SK-N-SH (cell line): Measurements from ENCODE around the gene EHD1. TPM values are rescaled to one million over a fixed set of nuclear protein-coding genes. Genes with fewer than 3 reads are reported as not detected.

Experiments
- CTCF ChIA-PET: fragments of 300-600, 350-600 bp; formaldehyde crosslinking; extraction: SDS; loops from one replicate; lab custom pipeline; 2021; lab: Yijun Ruan, JAX
- POLR2A ChIA-PET: fragments of 350-600 bp; sonication (Branson Sonifier 250); formaldehyde crosslinking; extraction: SDS; loops from one replicate; lab custom pipeline; 2020; ENCODE audit warnings: antibody characterized with exemption, inconsistent platforms; lab: Yijun Ruan, JAX
- DNase-seq: peaks from one replicate; pipeline ENCODE4 v3.0.0; 2012
- H2AFZ ChIP-seq: fragments of 200-600 bp; sonication (generic); 2 replicates; pipeline ENCODE4 v1.8.1; 2016; ENCODE audit warnings: antibody characterized with exemption, mild to moderate bottlenecking, low read depth
- H3F3A ChIP-seq: fragments of 200-600 bp; sonication (generic); replicated peaks from 2 replicates; pipeline ENCODE3; 2016; ENCODE audit warnings: antibody characterized with exemption, mild to moderate bottlenecking; ENCODE audit not compliant: insufficient read depth
- H3K27ac ChIP-seq, 2 experiments: fragments of 200-500 bp in 1 of 2; fragments of 200-600 bp in 1 of 2; sonication (Bioruptor generic) in 1 of 2; sonication (generic), shearing (Covaris generic) in 1 of 2; 2 replicates each; pipeline versions ENCODE4 v1.5.1 to v1.6.1; 2014 to 2016; ENCODE audit warnings: low read depth in 2 of 2, inconsistent platforms in 1 of 2, low read length in 1 of 2, mild to moderate bottlenecking in 1 of 2, mixed read lengths in 1 of 2
- H3K27me3 ChIP-seq: fragments of 200-600 bp; sonication (generic), shearing (Covaris generic); 2 replicates; pipeline ENCODE4 v1.6.1; 2016; ENCODE audit warnings: mixed run types; ENCODE audit not compliant: insufficient read depth
- H3K36me3 ChIP-seq, 2 experiments: fragments of 200-500 bp in 1 of 2; fragments of 200-600 bp in 1 of 2; sonication (Bioruptor generic) in 1 of 2; sonication (generic) in 1 of 2; replicated peaks in 1 of 2; 2 replicates each; pipeline versions ENCODE3 to v1.5.1; 2014 to 2016; ENCODE audit warnings: low read length in 1 of 2, mild to moderate bottlenecking in 1 of 2; ENCODE audit not compliant: insufficient read depth in 2 of 2, control insufficient read depth in 1 of 2
- H3K4me1 ChIP-seq, 2 experiments: fragments of 200-500 bp in 1 of 2; fragments of 200-600 bp in 1 of 2; sonication (Bioruptor generic) in 1 of 2; sonication (generic), shearing (Covaris generic) in 1 of 2; 2 replicates each; pipeline versions ENCODE4 v1.5.1 to v1.6.1; 2014 to 2016; ENCODE audit warnings: low read depth in 1 of 2, low read length in 1 of 2, mixed run types in 1 of 2; ENCODE audit not compliant: insufficient read depth in 2 of 2, control insufficient read depth in 1 of 2
- H3K4me2 ChIP-seq: fragments of 200-600 bp; sonication (generic), shearing (Covaris generic); 2 replicates; pipeline ENCODE4 v1.6.1; 2017; ENCODE audit warnings: mixed run types
- H3K4me3 ChIP-seq, 2 experiments: fragments of 200-500 bp in 1 of 2; fragments of 200-600 bp in 1 of 2; sonication (Bioruptor generic) in 1 of 2; sonication (generic), shearing (Covaris generic) in 1 of 2; 2 replicates each; pipeline versions ENCODE4 v1.5.1 to v1.8.1; 2014 to 2016; ENCODE audit warnings: low read depth in 2 of 2, inconsistent platforms in 1 of 2, low read length in 1 of 2, mild to moderate bottlenecking in 1 of 2, mixed read lengths in 1 of 2, moderate library complexity in 1 of 2
- H3K79me2 ChIP-seq: fragments of 200-600 bp; sonication (generic); 2 replicates; pipeline ENCODE4 v1.8.1; 2017; ENCODE audit warnings: mild to moderate bottlenecking; ENCODE audit not compliant: insufficient read depth
- H3K9ac ChIP-seq: fragments of 200-600 bp; sonication (generic); 2 replicates; pipeline ENCODE4 v1.6.1; 2017; ENCODE audit warnings: mixed run types
- H3K9me2 ChIP-seq: fragments of 200-600 bp; sonication (generic); 2 replicates; pipeline ENCODE4 v1.6.1; 2017; ENCODE audit warnings: mixed run types
- H3K9me3 ChIP-seq: fragments of 200-600 bp; sonication (generic); 2 replicates; pipeline ENCODE4 v1.6.1; 2017; ENCODE audit warnings: mixed run types, mild to moderate bottlenecking, moderate library complexity
- H4K20me1 ChIP-seq: fragments of 200-600 bp; sonication (generic); 2 replicates; pipeline ENCODE4 v1.6.1; 2017; ENCODE audit warnings: mild to moderate bottlenecking, mixed run types; ENCODE audit not compliant: insufficient read depth
- EZH2phosphoT487 ChIP-seq: fragments of 200-600 bp; sonication (generic); IDR thresholded peaks from 2 replicates; pipeline ENCODE4 v1.6.1; 2017; ENCODE audit warnings: low read depth, mixed run types, mild to moderate bottlenecking, antibody characterized with exemption, moderate library complexity, borderline replicate concordance
- FOSL2 ChIP-seq: IDR thresholded peaks from 2 replicates; pipeline ENCODE4 v1.4.0; 2012; ENCODE audit warnings: low read depth, mild to moderate bottlenecking, moderate library complexity, borderline replicate concordance
- FOXJ3 ChIP-seq: sonication (generic); formaldehyde crosslinking; IDR thresholded peaks from 2 replicates; pipeline ENCODE4 v1.5.1; 2020; ENCODE audit warnings: mild to moderate bottlenecking, missing genetic modification reagents
- FOXM1 ChIP-seq: IDR thresholded peaks from 2 replicates; pipeline ENCODE4 v1.4.0; 2012; ENCODE audit warnings: low read depth, mild to moderate bottlenecking
- GATA2 ChIP-seq: sonication (generic); formaldehyde crosslinking; IDR thresholded peaks from 2 replicates; pipeline ENCODE4 v1.5.0; 2020; ENCODE audit warnings: mild to moderate bottlenecking, missing genetic modification reagents
- MEF2A ChIP-seq: IDR thresholded peaks from 2 replicates; pipeline ENCODE4 v1.4.0; 2012; ENCODE audit warnings: low read depth, borderline replicate concordance
- MXI1 ChIP-seq: IDR thresholded peaks from 2 replicates; pipeline ENCODE4 v1.6.1; 2012; ENCODE audit warnings: mild to moderate bottlenecking, low read depth, low read length, improper control_type of control experiment
- NFIC ChIP-seq: IDR thresholded peaks from 2 replicates; pipeline ENCODE4 v1.4.0; 2012; ENCODE audit warnings: borderline replicate concordance
- POLR2AphosphoS5 ChIP-seq: IDR thresholded peaks from 2 replicates; pipeline ENCODE4 v1.6.1; 2012; ENCODE audit warnings: low read depth, low read length
- RAD21 ChIP-seq: IDR thresholded peaks from 2 replicates; pipeline ENCODE4 v1.6.1; 2012; ENCODE audit warnings: mild to moderate bottlenecking, low read length
- RCOR1 ChIP-seq: fragments of 150-350 bp; IDR thresholded peaks from 2 replicates; pipeline ENCODE4 v1.6.1; 2017; ENCODE audit warnings: antibody characterized with exemption, low read length
- RXRA ChIP-seq: IDR thresholded peaks from 2 replicates; pipeline ENCODE4 v1.4.0; 2012; ENCODE audit warnings: low read depth, mild to moderate bottlenecking, borderline replicate concordance
- SMC3 ChIP-seq: IDR thresholded peaks from 2 replicates; pipeline ENCODE4 v1.6.1; 2012; ENCODE audit warnings: low read depth, low read length, improper control_type of control experiment
- TAF1 ChIP-seq: IDR thresholded peaks from 2 replicates; pipeline ENCODE4 v1.6.1; 2012; ENCODE audit warnings: low read depth, mild to moderate bottlenecking, low read length, moderate library complexity, borderline replicate concordance
- TEAD4 ChIP-seq: IDR thresholded peaks from 2 replicates; pipeline ENCODE4 v1.4.0; 2012; ENCODE audit warnings: mild to moderate bottlenecking, borderline replicate concordance; ENCODE audit not compliant: insufficient read depth
- WGBS: methylation state at CpG from one replicate; pipeline ENCODE4 v1.1.6; 2017; ENCODE audit warnings: low lambda C conversion rate; 5-methylcytosine and 5-hydroxymethylcytosine counted together
- polyA plus RNA-seq, 3 experiments: library from polyadenylated mRNA; depleted of rRNA; stranded (reverse); fragments of >200 nt; gene quantifications; 2 replicates each; pipeline ENCODE4 v1.2.3, GENCODE V29; 2012
- TF ChIP-seq, protein P1 (sequence below): IDR thresholded peaks from 2 replicates; pipeline ENCODE4 v1.4.0; 2012; ENCODE audit warnings: low read depth, borderline replicate concordance
- TF ChIP-seq, protein P2 (sequence below): fragments of 200-600 bp; sonication (generic); IDR thresholded peaks from 2 replicates; pipeline ENCODE4 v1.6.1; 2017; ENCODE audit warnings: antibody characterized with exemption, mild to moderate bottlenecking, moderate library complexity
- TF ChIP-seq, protein P3 (sequence below): IDR thresholded peaks from 2 replicates; pipeline ENCODE4; 2012
- TF ChIP-seq, protein P4 (sequence below): fragments of 150-350 bp; IDR thresholded peaks from 2 replicates; pipeline ENCODE4 v1.6.1; 2017; ENCODE audit warnings: antibody characterized with exemption, low read length, low read depth, borderline replicate concordance

Gene EHD1
- polyA plus RNA-seq, 1 of the 3 experiments (the other 2 are of a cell fraction): 93.3 TPM

DNA sequence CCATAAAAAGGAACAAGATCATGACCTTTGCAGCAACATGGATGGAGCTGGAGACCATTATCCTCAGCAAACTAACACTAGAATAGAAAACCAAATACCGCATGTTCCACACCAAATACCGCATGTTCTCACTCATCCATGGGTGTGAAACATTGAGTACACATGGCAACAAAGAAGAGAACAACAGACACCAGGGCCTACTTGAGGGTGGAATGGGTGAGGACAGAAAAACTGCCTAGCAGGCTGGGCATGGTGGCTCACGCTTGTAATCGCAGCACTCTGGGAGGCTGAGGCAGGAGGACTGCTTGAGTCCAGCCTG is 12.3 kb downstream of the EHD1 start (continued):
- TF ChIP-seq, protein P1, sequence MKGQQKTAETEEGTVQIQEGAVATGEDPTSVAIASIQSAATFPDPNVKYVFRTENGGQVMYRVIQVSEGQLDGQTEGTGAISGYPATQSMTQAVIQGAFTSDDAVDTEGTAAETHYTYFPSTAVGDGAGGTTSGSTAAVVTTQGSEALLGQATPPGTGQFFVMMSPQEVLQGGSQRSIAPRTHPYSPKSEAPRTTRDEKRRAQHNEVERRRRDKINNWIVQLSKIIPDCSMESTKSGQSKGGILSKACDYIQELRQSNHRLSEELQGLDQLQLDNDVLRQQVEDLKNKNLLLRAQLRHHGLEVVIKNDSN: no peak
- no peak for TF ChIP-seq GATA2
- TF ChIP-seq, protein P2, sequence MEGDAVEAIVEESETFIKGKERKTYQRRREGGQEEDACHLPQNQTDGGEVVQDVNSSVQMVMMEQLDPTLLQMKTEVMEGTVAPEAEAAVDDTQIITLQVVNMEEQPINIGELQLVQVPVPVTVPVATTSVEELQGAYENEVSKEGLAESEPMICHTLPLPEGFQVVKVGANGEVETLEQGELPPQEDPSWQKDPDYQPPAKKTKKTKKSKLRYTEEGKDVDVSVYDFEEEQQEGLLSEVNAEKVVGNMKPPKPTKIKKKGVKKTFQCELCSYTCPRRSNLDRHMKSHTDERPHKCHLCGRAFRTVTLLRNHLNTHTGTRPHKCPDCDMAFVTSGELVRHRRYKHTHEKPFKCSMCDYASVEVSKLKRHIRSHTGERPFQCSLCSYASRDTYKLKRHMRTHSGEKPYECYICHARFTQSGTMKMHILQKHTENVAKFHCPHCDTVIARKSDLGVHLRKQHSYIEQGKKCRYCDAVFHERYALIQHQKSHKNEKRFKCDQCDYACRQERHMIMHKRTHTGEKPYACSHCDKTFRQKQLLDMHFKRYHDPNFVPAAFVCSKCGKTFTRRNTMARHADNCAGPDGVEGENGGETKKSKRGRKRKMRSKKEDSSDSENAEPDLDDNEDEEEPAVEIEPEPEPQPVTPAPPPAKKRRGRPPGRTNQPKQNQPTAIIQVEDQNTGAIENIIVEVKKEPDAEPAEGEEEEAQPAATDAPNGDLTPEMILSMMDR: no peak
- TF ChIP-seq TEAD4: no peak
- TF ChIP-seq, all 33 proteins: peak for 0

DNA sequence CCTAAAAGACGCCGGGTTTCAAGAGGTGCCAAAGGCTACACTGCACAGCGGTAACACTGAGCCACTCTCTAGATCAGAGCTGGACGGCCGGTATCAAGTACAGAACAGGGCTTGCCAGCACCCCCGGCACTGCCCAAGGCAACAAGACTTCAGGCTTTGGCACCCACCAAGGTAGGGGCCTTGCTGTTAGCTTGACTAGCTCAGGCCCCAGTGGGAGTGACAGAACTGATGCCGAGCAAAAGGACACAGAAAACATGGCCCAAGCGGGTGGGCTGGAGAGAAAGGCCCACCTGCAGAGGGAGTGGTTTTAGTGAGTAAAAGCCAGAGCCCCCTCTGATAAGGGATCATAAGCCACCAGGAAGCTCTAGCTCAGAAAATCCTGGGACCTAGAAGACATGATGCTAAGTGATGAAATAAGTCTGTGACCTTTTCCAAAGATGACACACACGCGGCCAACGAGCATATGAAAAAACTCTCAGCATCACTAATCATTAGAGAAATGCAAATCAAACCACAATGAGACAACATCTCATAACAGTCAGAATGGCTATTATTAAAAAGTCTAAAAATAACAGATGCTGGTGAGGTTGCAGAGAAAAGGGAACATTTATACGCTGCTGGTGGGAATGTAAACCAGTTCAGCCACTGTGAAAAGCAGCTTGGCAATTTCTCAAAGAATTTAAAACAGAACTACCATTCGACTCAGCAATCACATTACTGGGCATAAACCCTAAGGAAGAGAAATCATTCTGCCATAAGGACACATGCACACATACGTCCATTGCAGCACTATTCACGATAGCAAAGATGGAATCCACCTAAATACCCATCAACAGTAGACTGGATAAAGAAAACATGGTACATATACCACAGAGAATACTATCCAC is 12.9 kb downstream of the EHD1 start:
- Histone ChIP-seq H2AFZ (no peak overlapping the region), H3F3A (peaks cover 23% of the 10 kb centered on the region), H3K4me1 (peaks cover 6 to 19% of the 10 kb centered on the region in 2 experiments; a peak in 3 of 4 replicates), H3K4me3 (no peak overlapping the region), H3K36me3 (peaks cover 0 to 7% of the 10 kb centered on the region in 2 experiments), H3K9me3 (no peaks in the 10 kb centered on the region), H3K79me2 (peaks cover 92% of the 10 kb centered on the region), H3K27me3 (no peaks in the 10 kb centered on the region), H4K20me1 (peaks cover 87% of the 10 kb centered on the region), H3K27ac (peak overlapping the region in 1 of 2 experiments; percentile 12; a peak in 2 of 4 replicates), H3K4me2 (no peak overlapping the region), H3K9ac (no peak overlapping the region; the same call in 1 of the 2 replicates)
- ChIA-PET CTCF (interaction anchor here (0.7 to 5.3 kb wide), 9 partner anchors 12 to 376 kb away, joined by 3 to 40 read pairs (median 5); partner anchors contain the start of genes BATF2 and EHD1), POLR2A (interaction anchor here (1.0 to 1.4 kb wide), 2 partner anchors 13 to 27 kb away, joined by 3 to 4 read pairs; partner anchors contain the start of gene EHD1)
- TF ChIP-seq RAD21 (no peak), MXI1 (no peak), TAF1 (no peak), FOSL2 (no peak), MEF2A (no peak), SMC3 (no peak), FOXJ3 (CRISPR knock-in tag) (no peak), GATA2 (no peak), POLR2AphosphoS5 (no peak), RXRA (no peak), EZH2phosphoT487 (no peak), RCOR1 (no peak), NFIC (no peak), FOXM1 (no peak)
- TF ChIP-seq, protein P3, sequence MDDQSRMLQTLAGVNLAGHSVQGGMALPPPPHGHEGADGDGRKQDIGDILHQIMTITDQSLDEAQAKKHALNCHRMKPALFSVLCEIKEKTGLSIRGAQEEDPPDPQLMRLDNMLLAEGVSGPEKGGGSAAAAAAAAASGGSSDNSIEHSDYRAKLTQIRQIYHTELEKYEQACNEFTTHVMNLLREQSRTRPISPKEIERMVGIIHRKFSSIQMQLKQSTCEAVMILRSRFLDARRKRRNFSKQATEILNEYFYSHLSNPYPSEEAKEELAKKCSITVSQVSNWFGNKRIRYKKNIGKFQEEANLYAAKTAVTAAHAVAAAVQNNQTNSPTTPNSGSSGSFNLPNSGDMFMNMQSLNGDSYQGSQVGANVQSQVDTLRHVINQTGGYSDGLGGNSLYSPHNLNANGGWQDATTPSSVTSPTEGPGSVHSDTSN: no peak
- TF ChIP-seq, protein P2: no peak
- TF ChIP-seq, protein P4, sequence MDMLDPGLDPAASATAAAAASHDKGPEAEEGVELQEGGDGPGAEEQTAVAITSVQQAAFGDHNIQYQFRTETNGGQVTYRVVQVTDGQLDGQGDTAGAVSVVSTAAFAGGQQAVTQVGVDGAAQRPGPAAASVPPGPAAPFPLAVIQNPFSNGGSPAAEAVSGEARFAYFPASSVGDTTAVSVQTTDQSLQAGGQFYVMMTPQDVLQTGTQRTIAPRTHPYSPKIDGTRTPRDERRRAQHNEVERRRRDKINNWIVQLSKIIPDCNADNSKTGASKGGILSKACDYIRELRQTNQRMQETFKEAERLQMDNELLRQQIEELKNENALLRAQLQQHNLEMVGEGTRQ: no peak
- TF ChIP-seq, all 33 proteins: peak for 0
- no peaks in the 10 kb centered on the region for H3K9me2 ChIP-seq
- no peak for DNase-seq
- WGBS: 86% methylated on average over 9 of the region's 15 CpGs
